ENCODE results near the gene LIMA1.

LIMA1 gene

GRCh38 chr12:50198829-50199228 is 84.5 kb downstream of the LIMA1 start:
- Histone ChIP-seq H3K4me1 (ENCODE audit: insufficient read depth, low read length) (no peaks in the 10 kb centered on the region), H3K27ac (ENCODE audit: low read length) (no peak overlapping the region), H3K4me3 (ENCODE audit: low read depth in 1 of 2, low read length in 2 of 2) (no peak overlapping the region), H4K20me1 (ENCODE audit: insufficient read depth, low read length) (no peaks in the 10 kb centered on the region), H3K9ac (ENCODE audit: low read depth, low read length) (no peak overlapping the region), H3K36me3 (ENCODE audit: insufficient read depth, low read length) (peaks cover 23% of the 10 kb centered on the region), H3K79me2 (ENCODE audit: insufficient read depth, low read length) (no peaks in the 10 kb centered on the region), H3K4me2 (ENCODE audit: insufficient read depth, low read length) (no peak overlapping the region), H3K27me3 (ENCODE audit: insufficient read depth, low read length, poor library complexity) (no peaks in the 10 kb centered on the region), H2AFZ (ENCODE audit: low read depth, low read length) (no peak overlapping the region), H3K9me3 (ENCODE audit: insufficient read depth, low read length, severe bottlenecking) (no peaks in the 10 kb centered on the region)
- ATAC-seq (ENCODE audit: insufficient read depth, low read depth) (no peak), DNase-seq (no peak)
- TF ChIP-seq CTCF (IDR thresholded peaks at IDR 0.05; ENCODE audit: borderline replicate concordance, extremely low read depth, low read length, poor library complexity, severe bottlenecking): no peak
- no peak for TF ChIP-seq EZH2 (IDR thresholded peaks at IDR 0.05; ENCODE audit: borderline replicate concordance, low read depth, low read length, severe bottlenecking)

- Histone ChIP-seq H3K27ac (ENCODE audit: low read length) (no peak overlapping the region), H3K4me3 (ENCODE audit: low read depth in 1 of 2, low read length in 2 of 2) (no peak overlapping the region), H3K9ac (ENCODE audit: low read depth, low read length) (no peak overlapping the region), H3K4me2 (ENCODE audit: insufficient read depth, low read length) (no peak overlapping the region), H3K79me2 (ENCODE audit: insufficient read depth, low read length) (no peaks in the 10 kb centered on the region), H2AFZ (ENCODE audit: low read depth, low read length) (no peak overlapping the region), H3K27me3 (ENCODE audit: insufficient read depth, low read length, poor library complexity) (no peaks in the 10 kb centered on the region), H3K9me3 (ENCODE audit: insufficient read depth, low read length, severe bottlenecking) (no peaks in the 10 kb centered on the region), H4K20me1 (ENCODE audit: insufficient read depth, low read length) (no peaks in the 10 kb centered on the region), H3K4me1 (ENCODE audit: insufficient read depth, low read length) (no peaks in the 10 kb centered on the region), H3K36me3 (ENCODE audit: insufficient read depth, low read length) (peaks cover 26% of the 10 kb centered on the region)
- DNase-seq: no peak
- no peak for TF ChIP-seq CTCF (IDR thresholded peaks at IDR 0.05; ENCODE audit: borderline replicate concordance, extremely low read depth, low read length, poor library complexity, severe bottlenecking)
- TF ChIP-seq EZH2 (IDR thresholded peaks at IDR 0.05; ENCODE audit: borderline replicate concordance, low read depth, low read length, severe bottlenecking): no peak
- ATAC-seq (ENCODE audit: insufficient read depth, low read depth): no peak
These were observed 86.0 kb downstream of the LIMA1 start for GRCh38 chr12:50197297-50197727.

GRCh38 chr12:50196537-50196936 is 86.8 kb downstream of the LIMA1 start:
- H3K4me2 ChIP-seq (ENCODE audit: insufficient read depth, low read length): no peak overlapping the region
- no peak overlapping the region for H3K4me3 ChIP-seq (ENCODE audit: low read depth in 1 of 2, low read length in 2 of 2)
- H3K4me1 ChIP-seq (ENCODE audit: insufficient read depth, low read length): no peaks in the 10 kb centered on the region
- no peak overlapping the region for H2AFZ ChIP-seq (ENCODE audit: low read depth, low read length)
- H3K36me3 ChIP-seq (ENCODE audit: insufficient read depth, low read length): peaks cover 28% of the 10 kb centered on the region
- no peak overlapping the region for H3K9ac ChIP-seq (ENCODE audit: low read depth, low read length)
- no peaks in the 10 kb centered on the region for H3K9me3 ChIP-seq (ENCODE audit: insufficient read depth, low read length, severe bottlenecking)
- no peaks in the 10 kb centered on the region for H4K20me1 ChIP-seq (ENCODE audit: insufficient read depth, low read length)
- TF ChIP-seq EZH2 (IDR thresholded peaks at IDR 0.05; ENCODE audit: borderline replicate concordance, low read depth, low read length, severe bottlenecking): no peak
- ATAC-seq (ENCODE audit: insufficient read depth, low read depth): no peak
- H3K27me3 ChIP-seq (ENCODE audit: insufficient read depth, low read length, poor library complexity): no peaks in the 10 kb centered on the region
- DNase-seq: no peak
- H3K79me2 ChIP-seq (ENCODE audit: insufficient read depth, low read length): no peaks in the 10 kb centered on the region
- no peak overlapping the region for H3K27ac ChIP-seq (ENCODE audit: low read length)

GRCh38 chr12:50195832-50196231 is 87.5 kb downstream of the LIMA1 start:
- peaks cover 32% of the 10 kb centered on the region for H3K36me3 ChIP-seq (ENCODE audit: insufficient read depth, low read length)
- no peak overlapping the region for H2AFZ ChIP-seq (ENCODE audit: low read depth, low read length)
- H3K27ac ChIP-seq (ENCODE audit: low read length): no peak overlapping the region
- no peaks in the 10 kb centered on the region for H3K4me1 ChIP-seq (ENCODE audit: insufficient read depth, low read length)
- ATAC-seq (ENCODE audit: insufficient read depth, low read depth): no peak
- H3K27me3 ChIP-seq (ENCODE audit: insufficient read depth, low read length, poor library complexity): no peaks in the 10 kb centered on the region
- no peak overlapping the region for H3K9ac ChIP-seq (ENCODE audit: low read depth, low read length)
- no peaks in the 10 kb centered on the region for H3K79me2 ChIP-seq (ENCODE audit: insufficient read depth, low read length)
- DNase-seq: no peak
- H3K9me3 ChIP-seq (ENCODE audit: insufficient read depth, low read length, severe bottlenecking): no peaks in the 10 kb centered on the region
- H3K4me2 ChIP-seq (ENCODE audit: insufficient read depth, low read length): no peak overlapping the region
- no peak overlapping the region for H3K4me3 ChIP-seq (ENCODE audit: low read depth in 1 of 2, low read length in 2 of 2)
- TF ChIP-seq EZH2 (IDR thresholded peaks at IDR 0.05; ENCODE audit: borderline replicate concordance, low read depth, low read length, severe bottlenecking): no peak
- TF ChIP-seq CTCF (IDR thresholded peaks at IDR 0.05; ENCODE audit: borderline replicate concordance, extremely low read depth, low read length, poor library complexity, severe bottlenecking): no peak
- H4K20me1 ChIP-seq (ENCODE audit: insufficient read depth, low read length): no peaks in the 10 kb centered on the region

All from DND-41 (cell line).